Measurements from ENCODE around the gene COG8.

DNA sequence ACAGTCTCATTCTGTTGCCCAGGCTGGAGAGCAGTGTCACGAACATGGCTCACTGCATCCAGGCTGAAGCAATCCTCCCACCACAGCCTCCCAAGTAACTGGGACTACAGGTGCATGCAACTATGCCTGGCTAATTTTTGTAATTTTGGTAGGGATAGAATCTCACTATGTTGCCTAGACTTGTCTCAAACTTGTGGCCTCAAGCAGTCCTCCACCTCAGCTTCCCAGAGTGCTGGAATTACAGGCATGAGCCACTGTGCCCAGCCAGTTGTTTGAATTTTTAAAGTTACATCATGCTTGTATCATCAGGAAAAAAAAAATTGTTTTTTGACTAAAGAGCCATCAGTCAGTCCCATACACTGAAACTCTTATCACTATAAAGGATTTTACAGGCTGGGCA lies 45.3 kb downstream of the COG8 start:
- TF ChIP-seq, protein P1, sequence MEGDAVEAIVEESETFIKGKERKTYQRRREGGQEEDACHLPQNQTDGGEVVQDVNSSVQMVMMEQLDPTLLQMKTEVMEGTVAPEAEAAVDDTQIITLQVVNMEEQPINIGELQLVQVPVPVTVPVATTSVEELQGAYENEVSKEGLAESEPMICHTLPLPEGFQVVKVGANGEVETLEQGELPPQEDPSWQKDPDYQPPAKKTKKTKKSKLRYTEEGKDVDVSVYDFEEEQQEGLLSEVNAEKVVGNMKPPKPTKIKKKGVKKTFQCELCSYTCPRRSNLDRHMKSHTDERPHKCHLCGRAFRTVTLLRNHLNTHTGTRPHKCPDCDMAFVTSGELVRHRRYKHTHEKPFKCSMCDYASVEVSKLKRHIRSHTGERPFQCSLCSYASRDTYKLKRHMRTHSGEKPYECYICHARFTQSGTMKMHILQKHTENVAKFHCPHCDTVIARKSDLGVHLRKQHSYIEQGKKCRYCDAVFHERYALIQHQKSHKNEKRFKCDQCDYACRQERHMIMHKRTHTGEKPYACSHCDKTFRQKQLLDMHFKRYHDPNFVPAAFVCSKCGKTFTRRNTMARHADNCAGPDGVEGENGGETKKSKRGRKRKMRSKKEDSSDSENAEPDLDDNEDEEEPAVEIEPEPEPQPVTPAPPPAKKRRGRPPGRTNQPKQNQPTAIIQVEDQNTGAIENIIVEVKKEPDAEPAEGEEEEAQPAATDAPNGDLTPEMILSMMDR (IDR thresholded peaks at IDR 0.05), result no peak
- no peak for TF ChIP-seq POLR2A (IDR thresholded peaks at IDR 0.05)

Data from ovary (tissue), 3 donors.